HG03521 (cell line): ENCODE data around the gene NCAM2.

ENCODE experiments used
- ATAC-seq: cut with Tn5 transposase; IDR thresholded peaks from one replicate; pipeline ENCODE4 v1.9.1; 2021; ENCODE audit warnings: mild to moderate bottlenecking, moderate library complexity; ENCODE audit not compliant: unreplicated experiment

Gene NCAM2

GRCh38 chr21:21204366-21204996 is 206.3 kb downstream of the NCAM2 start:
- ATAC-seq: no peak

GRCh38 chr21:21205604-21206003 is 207.4 kb downstream of the NCAM2 start:
- no peak for ATAC-seq

GRCh38 chr21:21210552-21210951 is 212.3 kb downstream of the NCAM2 start:
- no peak for ATAC-seq

- no peak for ATAC-seq
Measured at GRCh38 chr21:21213297-21213696, 215.1 kb downstream of the NCAM2 start.

- ATAC-seq: no peak
Measured at GRCh38 chr21:21216047-21216446, 217.8 kb downstream of the NCAM2 start.

GRCh38 chr21:21226472-21226871 is 228.3 kb downstream of the NCAM2 start:
- ATAC-seq: no peak

- no peak for ATAC-seq
Measured at GRCh38 chr21:21230672-21231071, 232.5 kb downstream of the NCAM2 start.

GRCh38 chr21:21231913-21232312 is 233.7 kb downstream of the NCAM2 start:
- ATAC-seq: no peak

GRCh38 chr21:21232320-21232719 is 234.1 kb downstream of the NCAM2 start:
- no peak for ATAC-seq

- no peak for ATAC-seq
Measured at GRCh38 chr21:21233051-21233450, 234.8 kb downstream of the NCAM2 start.

- no peak for ATAC-seq
Measured at GRCh38 chr21:21236996-21237395, 238.8 kb downstream of the NCAM2 start.

GRCh38 chr21:21238629-21239400 is 240.6 kb downstream of the NCAM2 start:
- ATAC-seq: no peak

- ATAC-seq: no peak
Measured at GRCh38 chr21:21241391-21241790, 243.2 kb downstream of the NCAM2 start.

GRCh38 chr21:21246007-21246406 is 247.8 kb downstream of the NCAM2 start:
- ATAC-seq: no peak

- ATAC-seq: no peak
Measured at GRCh38 chr21:21247424-21247823, 249.2 kb downstream of the NCAM2 start.

- ATAC-seq: no peak
Measured at GRCh38 chr21:21262048-21262447, 263.8 kb downstream of the NCAM2 start.

GRCh38 chr21:21268061-21268471 is 269.9 kb downstream of the NCAM2 start:
- no peak for ATAC-seq

GRCh38 chr21:21268885-21269284 is 270.7 kb downstream of the NCAM2 start:
- ATAC-seq: no peak

GRCh38 chr21:21279193-21279901 is 281.1 kb downstream of the NCAM2 start:
- ATAC-seq: no peak

GRCh38 chr21:21283810-21284209 is 285.6 kb downstream of the NCAM2 start:
- no peak for ATAC-seq

- no peak for ATAC-seq
Measured at GRCh38 chr21:21286170-21286798, 288.1 kb downstream of the NCAM2 start.
